GM21737 (cell line): ENCODE results near the gene GPSM1.

Experiments
- ATAC-seq: cut with Tn5 transposase; IDR thresholded peaks from one replicate; pipeline ENCODE4 v1.9.1; 2021; ENCODE audit warnings: mild to moderate bottlenecking, moderate library complexity; ENCODE audit not compliant: unreplicated experiment

GPSM1 gene

DNA sequence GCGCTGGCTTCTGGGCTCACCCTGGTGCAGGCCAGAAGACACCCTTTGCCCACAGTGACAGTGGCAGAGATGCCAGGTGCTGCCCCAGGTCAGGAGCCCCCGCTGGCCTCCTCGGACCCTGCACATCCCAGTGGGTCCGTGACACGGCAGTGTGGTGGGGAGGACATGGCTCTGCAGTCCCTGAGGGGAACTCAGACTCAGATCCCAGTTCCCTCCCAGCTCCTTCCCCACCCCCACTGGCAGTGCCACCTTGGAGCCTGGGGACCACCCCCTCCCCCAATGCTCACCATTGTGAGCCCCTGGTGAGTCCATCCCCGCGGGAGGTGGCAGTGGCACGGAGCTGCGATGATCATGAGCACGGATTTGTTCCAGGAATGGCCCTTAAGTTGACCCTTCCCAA lies 22.9 kb upstream of the GPSM1 start:
- no peak for ATAC-seq

DNA sequence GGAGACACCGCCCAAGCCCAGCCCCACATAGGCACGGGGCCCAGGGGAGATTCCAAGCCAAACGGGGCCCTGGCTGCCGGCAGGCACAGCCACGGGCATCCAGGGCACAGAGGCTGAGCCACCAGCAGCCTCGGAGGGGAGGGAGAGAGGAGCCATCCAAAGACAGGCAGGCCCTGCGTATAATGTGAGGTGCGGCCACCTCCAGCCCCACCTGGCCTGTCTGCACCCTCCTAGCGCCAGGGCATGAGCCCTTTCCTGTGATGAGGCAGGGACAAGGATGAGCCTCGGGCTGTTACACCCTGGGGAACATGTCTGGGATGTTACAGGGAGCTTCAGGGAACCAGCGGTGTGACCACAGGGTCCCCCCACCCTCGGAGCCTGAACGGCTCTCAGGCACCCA lies 22.4 kb upstream of the GPSM1 start:
- no peak for ATAC-seq

DNA sequence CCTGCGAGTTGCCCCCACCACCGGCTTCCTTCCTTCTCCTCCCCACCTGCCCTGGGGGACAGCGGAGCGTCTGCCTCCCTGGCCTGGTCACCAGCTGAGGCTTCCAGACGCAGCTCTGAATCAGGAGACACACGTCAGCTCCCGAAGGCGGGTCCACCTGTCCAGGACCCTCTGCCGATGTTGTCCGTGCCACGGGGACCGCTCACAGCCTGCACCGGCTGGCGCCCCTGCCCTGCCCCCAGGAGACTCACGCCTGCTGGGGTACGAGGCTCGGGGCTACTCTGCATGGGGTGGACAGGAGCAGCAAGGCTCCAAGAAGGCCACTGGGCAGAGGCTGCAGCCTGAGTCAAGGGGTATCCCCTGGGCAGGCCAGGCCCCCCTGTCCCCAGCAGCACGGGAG lies 21.5 kb upstream of the GPSM1 start:
- no peak for ATAC-seq

DNA sequence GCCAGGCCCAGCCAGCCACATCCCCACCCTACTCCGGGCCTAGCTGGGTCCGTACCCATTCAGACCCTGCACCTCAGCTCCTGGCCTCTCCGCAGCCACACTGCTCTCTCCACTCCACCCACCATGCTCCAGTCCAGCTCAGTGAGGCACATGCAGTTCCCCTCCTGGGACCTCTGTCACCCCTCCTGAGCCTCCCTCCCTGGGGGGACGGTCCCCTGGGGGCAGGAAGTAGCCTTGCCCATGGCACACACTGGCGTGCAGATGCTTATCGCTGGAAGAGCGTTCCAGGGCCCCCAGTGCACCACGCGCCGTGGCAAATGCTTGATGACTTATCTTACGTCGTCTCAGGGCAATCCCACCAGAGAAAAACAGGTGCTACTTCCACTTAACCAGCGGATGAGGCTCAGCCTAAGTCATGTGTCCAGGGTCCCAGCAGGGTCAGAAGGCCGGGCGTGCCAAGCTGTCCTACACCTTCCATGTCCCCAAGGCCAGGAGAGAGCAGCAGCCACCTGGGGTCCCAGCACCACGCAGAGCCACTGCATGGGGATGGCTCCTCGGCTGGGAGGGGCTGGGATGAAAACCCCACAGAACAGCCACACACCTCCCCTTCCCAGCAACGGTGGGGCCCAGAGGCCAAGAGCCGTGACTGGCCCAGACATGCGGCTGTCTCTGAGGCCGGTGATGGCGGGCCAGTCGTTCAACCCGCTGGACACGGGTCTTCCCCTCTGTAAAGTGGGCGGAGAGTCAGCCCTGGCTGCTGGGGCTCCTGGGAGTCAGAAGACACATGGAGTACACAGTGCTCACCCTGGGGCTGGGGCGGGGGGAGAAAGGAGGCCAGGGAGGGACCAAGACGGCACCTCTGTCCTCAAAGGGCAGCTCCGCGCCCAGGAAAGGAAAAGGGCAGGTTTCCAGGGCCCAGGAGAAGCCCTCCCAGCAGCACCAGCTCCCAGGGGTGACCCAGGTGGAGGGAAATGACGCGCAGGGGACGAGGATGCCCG lies 20.8 kb upstream of the GPSM1 start:
- no peak for ATAC-seq

DNA sequence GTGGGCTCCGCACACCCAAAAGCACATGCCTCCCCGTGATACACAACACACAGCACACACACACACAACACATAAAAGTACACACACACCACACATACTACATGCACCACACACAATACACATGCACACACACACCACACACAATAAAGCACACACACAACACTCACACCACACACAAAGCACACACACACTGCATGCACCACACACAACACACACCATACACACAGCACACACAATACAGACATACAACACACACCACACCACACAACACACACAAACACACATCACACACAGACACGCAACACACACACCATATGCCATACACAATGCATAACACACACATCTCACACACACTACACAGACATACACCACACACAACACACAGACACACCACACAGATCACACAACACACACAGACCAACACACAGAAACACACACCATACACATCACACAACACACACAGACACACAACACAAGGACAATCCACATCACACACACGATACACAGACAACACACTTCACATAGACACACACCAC lies 20.1 kb upstream of the GPSM1 start:
- no peak for ATAC-seq

DNA sequence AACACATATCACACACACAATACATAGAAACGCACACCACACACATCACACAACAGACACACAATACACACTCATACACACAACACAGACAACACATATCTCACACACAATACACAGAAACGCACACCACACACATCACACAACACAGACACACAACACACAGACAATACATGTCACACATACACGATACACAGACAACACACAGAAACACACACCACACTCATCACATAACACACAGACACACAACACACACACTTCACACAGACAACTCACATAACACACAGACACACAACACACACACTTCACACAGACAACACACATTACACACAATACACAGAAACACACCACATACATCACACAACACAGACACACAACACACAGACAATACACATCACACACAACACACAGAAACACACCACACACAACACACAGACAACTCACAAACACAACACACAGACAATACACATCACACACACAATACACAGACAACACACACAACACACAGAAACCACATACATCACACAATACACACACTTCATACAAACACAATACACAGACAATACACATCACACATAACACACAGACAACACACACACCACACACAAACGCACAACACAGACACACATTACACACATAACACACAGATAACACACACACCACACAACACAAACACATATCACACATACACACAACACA lies 19.2 kb upstream of the GPSM1 start:
- ATAC-seq: no peak

DNA sequence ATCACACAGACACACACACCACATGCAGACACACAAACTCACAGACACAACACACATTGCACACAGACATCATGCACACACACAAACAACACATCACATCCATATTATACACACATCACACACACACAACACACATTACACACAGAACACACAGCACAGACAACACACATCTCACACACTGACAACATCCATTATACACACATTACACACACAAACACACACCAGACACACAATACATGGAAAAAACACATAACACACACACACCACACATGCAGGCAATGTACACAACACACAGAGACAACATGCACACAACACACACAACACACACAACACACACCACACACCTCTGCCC lies 18.7 kb upstream of the GPSM1 start:
- ATAC-seq: no peak

DNA sequence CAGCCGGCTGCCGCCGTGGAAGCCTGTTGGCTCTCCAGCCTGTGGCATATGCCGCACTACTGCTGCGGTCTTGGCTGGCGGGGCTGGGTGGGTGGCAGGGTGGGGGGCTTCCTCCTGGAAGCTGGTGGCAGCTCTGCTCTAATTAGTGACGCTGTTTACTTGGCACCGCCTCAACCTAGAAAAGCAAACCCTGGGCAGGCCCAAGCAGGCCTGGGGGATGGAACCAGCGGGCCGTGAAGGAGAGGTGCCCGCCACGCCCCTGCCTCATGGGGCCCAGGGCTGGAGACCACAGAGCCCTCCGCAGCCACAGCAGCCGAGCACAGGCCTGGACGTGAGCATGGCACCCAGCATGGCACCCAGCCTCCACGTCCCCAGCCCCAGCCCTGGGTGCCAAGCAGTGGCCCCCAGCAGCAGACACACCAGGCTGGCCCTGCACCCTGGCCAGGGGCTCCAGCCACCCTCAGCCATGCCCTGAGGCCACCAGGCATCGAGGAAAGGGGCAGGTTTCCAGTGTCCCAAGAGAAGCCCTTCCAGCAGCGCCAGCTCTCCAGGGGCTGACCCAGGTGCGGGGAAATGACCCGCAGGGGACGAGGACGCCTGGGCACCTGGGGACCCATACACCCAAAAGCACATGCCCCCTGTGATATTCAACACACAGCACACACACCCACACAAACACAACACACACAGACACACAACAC lies 18.1 kb upstream of the GPSM1 start:
- ATAC-seq: no peak

DNA sequence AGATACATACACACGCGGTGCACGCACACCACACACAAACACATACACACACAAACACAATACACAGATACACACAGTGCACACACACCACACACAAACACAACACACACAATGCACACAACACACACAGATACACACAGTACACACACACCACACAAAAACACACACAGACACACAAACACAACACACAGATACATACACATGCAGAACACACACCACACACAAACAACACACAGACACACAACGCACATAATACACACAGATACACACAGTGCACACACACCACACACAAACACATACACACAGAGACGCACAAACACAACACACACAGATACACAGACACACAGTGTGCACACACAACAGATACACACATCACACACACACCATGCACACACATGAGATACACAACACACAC lies 17.5 kb upstream of the GPSM1 start:
- ATAC-seq: no peak

DNA sequence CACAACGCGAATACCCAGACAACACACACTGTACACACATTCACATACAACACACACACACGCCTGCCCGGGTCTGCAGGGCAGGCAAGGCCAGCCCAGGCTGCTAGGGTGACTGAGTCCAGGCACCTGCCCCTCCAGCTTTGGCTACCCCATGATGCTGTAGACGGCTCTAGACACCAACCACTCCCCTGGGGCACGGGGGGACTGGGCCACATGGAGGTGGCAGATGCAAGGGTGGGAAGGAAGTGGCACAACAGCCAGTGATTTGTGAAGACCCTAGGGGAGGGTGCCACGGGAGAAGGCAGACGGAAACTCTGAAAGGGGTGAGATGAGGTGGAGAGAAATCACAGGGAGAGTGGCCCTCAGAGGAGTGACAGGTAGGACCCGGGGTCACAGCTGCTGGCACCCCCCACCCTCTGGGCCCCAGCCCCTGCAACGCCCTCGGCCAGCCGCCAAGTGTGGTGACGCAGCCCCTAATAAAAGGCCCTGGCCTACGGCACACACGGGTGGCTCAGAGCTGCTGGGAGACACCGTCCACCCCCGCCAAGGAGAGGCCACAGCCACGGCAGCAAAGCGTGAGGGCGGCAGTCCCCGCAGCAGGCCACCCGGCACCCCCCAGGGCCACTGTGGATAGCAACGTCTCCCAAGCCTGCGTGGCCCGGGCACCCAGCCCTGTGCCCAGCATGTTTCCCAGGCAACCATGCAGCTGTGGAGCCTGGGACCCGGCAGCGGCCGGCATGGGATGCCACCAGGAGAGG lies 16.9 kb upstream of the GPSM1 start:
- ATAC-seq: no peak

DNA sequence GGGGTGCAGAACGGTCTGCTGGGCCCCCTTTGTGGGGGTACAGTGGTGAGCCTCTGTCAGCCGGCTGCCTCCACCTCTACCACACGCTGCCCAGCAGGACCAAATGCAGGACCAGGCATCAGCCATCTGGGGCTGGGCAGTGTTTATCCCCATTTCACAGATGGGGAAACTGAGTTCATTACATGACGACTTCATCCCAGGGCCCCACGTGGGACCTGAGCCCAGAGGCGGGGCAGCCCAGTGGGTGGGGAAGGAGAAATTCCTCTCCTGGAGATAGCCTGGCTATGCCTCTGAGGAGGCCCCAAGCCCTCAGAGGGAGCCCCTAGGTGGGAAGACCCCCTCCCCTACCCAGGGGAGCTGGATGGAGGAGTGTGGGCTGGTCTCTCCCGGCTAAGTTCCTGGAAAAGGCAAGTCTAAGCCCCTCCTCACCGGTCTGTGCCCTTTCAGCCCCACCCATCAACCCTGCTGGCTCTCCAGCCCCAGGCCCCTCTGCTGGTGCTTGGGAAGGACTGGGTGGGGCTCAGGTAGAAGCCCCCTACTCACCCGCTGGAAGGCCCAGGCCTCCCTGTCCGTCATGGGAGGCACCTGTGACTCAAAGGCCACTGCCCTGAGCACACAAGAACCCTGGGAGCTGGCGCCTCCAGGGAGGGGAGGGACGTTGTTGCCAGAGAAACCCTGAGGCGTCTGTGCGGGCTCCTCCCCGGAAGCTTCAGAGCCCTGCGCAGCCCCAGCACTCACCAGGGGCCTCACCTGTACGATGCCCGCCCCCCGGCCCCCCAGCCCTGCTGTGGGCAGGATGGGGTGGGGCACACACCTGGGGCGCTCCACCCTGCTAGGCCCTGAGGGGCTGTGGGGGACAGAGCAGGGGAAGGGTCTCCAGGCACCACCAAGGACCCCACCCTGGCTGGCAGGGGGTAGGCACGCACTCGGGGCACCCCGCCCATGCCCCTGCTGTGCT lies 16.0 kb upstream of the GPSM1 start:
- no peak for ATAC-seq

DNA sequence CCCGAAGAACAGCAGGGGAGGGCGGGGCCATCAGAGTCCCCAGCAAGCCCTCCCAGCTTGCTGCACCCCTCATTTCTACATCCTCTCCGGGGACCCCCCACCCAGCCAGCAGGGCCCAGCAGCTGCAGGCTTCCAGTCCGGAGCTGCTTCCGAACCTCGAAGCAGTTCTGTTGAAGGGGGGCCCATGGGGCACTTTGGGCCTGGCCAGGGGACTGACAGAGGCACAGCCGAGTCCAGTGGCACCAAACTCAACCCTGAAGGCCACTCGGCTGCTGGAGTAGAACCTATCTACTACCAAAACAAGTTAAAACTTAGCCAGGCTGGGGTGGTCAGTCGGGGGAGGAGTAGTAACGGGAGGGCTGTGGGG lies 15.3 kb upstream of the GPSM1 start:
- ATAC-seq: no peak

DNA sequence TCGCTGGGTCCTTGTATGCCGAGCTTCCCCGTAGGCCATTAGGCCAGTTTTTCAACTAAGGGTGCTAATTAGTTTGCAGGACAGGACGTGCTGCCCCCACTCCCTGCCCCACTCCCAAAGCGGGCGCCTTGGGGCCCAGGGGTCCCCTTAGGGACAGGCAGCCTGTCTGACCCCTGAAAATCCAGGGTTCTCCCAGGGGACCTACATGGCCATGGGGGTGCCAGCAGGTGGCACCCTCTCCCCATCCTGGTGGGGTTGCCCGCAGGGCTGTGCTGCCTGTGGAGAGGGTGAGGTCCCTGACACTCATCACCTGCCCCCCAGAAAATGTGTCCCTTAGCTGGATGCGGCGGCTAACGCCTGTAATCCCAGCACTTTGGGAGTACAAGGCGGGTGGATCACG lies 14.9 kb upstream of the GPSM1 start:
- ATAC-seq: no peak

DNA sequence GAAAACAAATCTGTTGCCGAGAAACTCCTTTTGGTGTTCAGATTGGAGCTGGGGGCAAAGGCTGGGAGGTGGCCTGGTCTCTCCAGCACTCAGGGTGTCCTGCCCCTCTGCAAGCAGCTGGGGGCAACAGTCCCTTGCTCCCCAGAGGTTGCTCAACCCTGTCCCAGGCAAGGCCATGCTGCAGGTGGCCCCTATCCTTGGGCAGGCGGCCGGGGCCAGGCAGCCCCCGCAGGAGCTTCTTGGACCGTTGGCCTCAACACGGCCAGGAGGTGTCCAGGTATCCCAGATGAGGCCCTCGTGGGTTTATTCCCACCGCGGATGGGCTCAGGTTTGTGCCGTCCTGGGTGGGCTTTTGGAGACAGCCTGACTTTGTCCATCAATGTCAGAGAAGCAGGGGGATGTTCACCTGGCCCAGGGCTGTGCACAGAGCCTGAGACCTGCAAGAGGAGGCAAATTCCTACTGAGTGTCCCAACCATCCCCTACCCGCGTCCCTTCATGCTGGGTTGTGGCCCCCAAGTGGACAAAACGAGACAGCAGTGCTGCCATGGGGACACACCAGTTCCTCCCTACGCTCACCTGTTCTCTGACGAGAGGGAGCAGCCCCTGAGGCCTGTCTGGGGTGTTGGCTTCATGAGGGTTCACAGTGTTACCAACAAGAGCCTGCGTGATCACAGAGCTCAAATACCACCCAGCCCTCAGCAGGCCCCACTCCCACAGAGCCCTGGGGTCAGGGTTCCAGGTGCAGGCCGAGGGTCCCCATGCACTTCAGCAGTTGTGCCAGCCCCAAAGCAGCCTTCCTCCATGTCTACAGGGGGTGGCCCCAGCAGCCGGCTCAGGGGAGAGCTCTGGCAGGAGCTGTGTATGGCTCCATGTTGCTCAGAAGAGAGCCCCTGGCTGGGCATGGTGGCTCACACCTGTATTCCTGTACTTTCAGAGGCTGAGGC lies 14.0 kb upstream of the GPSM1 start:
- ATAC-seq: no peak

DNA sequence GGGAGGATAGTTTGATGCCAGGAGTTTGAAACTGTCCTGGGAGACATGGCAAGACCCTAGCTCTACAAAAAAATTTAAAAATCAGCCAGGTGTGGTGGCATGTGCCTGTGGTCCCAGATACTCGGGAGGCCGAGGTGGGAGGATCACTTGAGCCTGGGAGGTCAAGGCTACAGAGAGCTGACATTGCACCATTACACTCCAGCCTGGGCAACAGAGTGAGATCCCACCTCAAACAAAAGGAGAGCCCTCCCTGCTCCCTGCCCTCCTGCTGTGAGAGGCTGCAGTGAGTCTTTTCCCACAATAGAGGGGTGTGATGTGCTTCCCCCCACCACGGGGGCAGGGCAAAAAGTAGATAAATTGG lies 13.3 kb upstream of the GPSM1 start:
- ATAC-seq: no peak

DNA sequence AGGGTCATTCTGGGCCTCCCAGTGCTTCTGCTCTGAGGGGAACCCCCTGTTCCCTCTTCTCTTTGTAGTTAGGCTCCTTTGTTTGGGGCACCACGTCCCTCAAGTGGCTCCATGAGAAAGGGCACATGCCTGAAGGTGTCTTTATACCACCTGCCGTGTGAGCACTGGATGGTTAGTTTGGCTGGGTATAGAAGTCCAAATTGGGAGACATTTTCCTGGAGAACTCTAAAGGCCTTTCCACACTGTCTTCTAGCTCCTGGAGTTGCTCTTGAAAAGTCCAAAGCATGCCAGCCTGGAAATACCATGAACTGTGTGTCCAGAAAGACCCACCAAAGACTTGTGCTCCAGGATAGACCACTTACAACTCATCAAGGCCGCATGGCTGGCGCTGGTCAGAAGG lies 12.4 kb upstream of the GPSM1 start:
- no peak for ATAC-seq

DNA sequence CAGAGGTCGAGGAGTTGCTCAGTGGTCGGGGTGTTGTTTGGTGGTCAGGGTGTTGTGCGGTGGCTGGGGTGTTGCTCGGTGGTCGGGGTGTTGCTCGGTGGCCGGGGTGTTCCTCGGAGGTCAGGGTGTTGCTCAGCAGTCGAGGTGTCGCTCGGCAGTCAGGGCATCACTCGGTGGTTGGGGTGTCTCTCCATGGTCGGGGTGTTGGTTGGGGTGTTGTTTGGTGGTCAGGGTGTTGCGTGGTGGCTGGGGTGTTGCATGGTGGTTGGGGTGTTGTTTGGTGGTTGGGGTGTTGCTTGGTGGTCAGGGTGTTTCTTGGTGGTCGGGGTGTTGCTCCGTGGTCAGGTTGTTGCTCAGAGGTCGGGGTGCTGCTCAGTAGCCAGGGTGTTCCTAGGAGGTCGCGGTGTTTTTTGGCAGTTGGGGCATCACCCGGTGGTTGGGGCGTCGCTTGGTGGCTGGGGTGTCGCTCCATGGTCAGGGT lies 11.0 kb upstream of the GPSM1 start:
- ATAC-seq: no peak

DNA sequence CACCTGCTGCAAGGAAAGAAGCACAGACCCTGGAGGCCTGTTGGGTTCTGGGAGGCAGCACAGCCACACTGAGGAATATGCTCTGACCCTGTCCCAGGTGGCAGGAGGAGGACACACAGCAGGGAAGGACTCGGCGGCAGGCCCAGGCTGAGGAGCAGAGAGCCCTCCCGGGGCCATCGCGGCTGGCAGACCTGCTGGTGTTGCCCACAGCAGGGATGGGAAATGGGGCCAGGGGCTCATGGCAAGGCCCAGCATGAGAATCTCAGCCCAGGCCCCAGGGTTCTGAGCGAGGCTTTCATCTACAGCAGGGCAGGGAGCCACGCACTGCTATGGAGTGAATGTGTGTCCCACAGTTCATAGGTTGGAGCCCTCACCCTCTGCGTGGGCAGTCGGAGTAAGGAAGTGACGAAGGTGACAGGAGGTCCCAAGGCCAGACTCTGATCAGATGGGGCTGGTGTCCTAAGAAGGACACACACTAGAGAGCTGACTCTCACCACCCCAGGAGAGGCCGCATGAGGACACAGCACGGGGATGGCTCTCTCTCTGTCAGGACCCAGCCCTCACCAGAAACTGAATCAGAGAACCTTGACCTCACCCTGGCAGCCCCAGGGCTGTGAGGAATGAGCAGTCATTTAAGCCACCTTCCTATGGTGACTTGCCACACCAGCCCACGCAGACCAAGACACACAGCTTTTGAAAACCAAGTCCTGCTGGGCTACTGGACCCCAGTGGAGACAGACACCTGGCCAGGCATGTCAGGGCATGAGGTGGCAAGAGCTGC lies 10.3 kb upstream of the GPSM1 start:
- no peak for ATAC-seq
